HepG2 (cell line): ENCODE data around the gene PCBD2. TPM values are rescaled to one million over a fixed set of nuclear protein-coding genes. Genes with fewer than 3 reads are reported as not detected.

Source experiments
- ARID3A ChIP-seq: IDR thresholded peaks from 2 replicates; pipeline ENCODE4 v1.6.1; 2012; ENCODE audit warnings: low read depth, low read length, improper control_type of control experiment
- BCL6 ChIP-seq: IDR thresholded peaks from 2 replicates; pipeline ENCODE4 v1.6.1; 2016; ENCODE audit warnings: missing genetic modification reagents, missing compliant biosample characterization
- BCLAF1 ChIP-seq: fragments of 450-650 bp; IDR thresholded peaks from 2 replicates; pipeline ENCODE4 v1.6.1; 2017; ENCODE audit warnings: mild to moderate bottlenecking
- ETV5 ChIP-seq: IDR thresholded peaks from 2 replicates; pipeline ENCODE4 v1.6.1; 2018; ENCODE audit warnings: missing biosample characterization, missing genetic modification reagents, inconsistent platforms, borderline replicate concordance
- HNRNPUL1 ChIP-seq: fragments of 200-400 bp; formaldehyde crosslinking; IDR thresholded peaks from 2 replicates; pipeline ENCODE4 v1.6.1; 2017; ENCODE audit warnings: low read depth, mild to moderate bottlenecking, low read length, moderate library complexity
- IKZF5 ChIP-seq: IDR thresholded peaks from 2 replicates; pipeline ENCODE4 v1.6.1; 2018; ENCODE audit warnings: missing genetic modification reagents, mild to moderate bottlenecking, missing compliant biosample characterization
- NR2F1 ChIP-seq, 2 experiments: fragments of 450-650 bp in 1 of 2; formaldehyde crosslinking in 1 of 2; IDR thresholded peaks; 2 replicates each; pipeline versions ENCODE4 v1.5.0 to v1.6.1; 2016 to 2020; ENCODE audit warnings: mild to moderate bottlenecking in 1 of 2, missing compliant biosample characterization in 1 of 2, missing genetic modification reagents in 1 of 2, moderate library complexity in 1 of 2
- NR2F2 ChIP-seq: IDR thresholded peaks from 2 replicates; pipeline ENCODE4 v1.6.1; 2012; ENCODE audit warnings: low read depth, inconsistent platforms, borderline replicate concordance
- NR2F6 ChIP-seq, 2 experiments: IDR thresholded peaks; 2 replicates each; pipeline ENCODE4 v1.6.1; 2016; ENCODE audit warnings: antibody characterized with exemption in 1 of 2, mild to moderate bottlenecking in 1 of 2
- PITX1 ChIP-seq: sonication (generic); formaldehyde crosslinking; IDR thresholded peaks from 2 replicates; pipeline ENCODE4 v1.5.1; 2020; ENCODE audit warnings: mild to moderate bottlenecking, missing genetic modification reagents
- POGK ChIP-seq: sonication (generic); formaldehyde crosslinking; conservative IDR thresholded peaks from 2 replicates; pipeline ENCODE4 v1.8.0; 2022; ENCODE audit warnings: mild to moderate bottlenecking, moderate library complexity, missing genetic modification reagents
- RARA ChIP-seq: IDR thresholded peaks from 2 replicates; pipeline ENCODE4 v1.6.1; 2016; ENCODE audit warnings: missing genetic modification reagents, missing compliant biosample characterization
- SAP130 ChIP-seq: IDR thresholded peaks from 2 replicates; pipeline ENCODE4 v1.6.1; 2016; ENCODE audit warnings: low read depth
- SIN3B ChIP-seq: fragments of 150-350 bp; IDR thresholded peaks from 2 replicates; pipeline ENCODE4 v1.6.1; 2014; ENCODE audit warnings: low read length
- SMC3 ChIP-seq: IDR thresholded peaks from 2 replicates; pipeline ENCODE4 v1.6.1; 2011; ENCODE audit warnings: low read length, improper control_type of control experiment
- TFAP4 ChIP-seq: sonication (generic); IDR thresholded peaks from 2 replicates; pipeline ENCODE4 v1.6.1; 2016; ENCODE audit warnings: low read depth, borderline replicate concordance
- ZMYM4 ChIP-seq: sonication (generic); formaldehyde crosslinking; IDR thresholded peaks from 2 replicates; pipeline ENCODE4 v1.8.1; 2023; ENCODE audit warnings: mild to moderate bottlenecking, missing genetic modification reagents
- ZNF136 ChIP-seq: sonication (generic); formaldehyde crosslinking; IDR thresholded peaks from 2 replicates; pipeline ENCODE4 v1.8.1; 2022; ENCODE audit warnings: low read depth, mild to moderate bottlenecking, moderate library complexity, missing genetic modification reagents
- ZNF777 ChIP-seq: sonication (generic); formaldehyde crosslinking; IDR thresholded peaks from 2 replicates; pipeline ENCODE4 v1.4.0; 2020; ENCODE audit warnings: missing genetic modification reagents
- polyA plus RNA-seq, 8 experiments: library from polyadenylated mRNA; depleted of rRNA in 3 of 8; stranded (reverse) in 7 of 8; unstranded in 1 of 8; fragments of >200 nt; fragmentation: Illumina TruSeq in 4 of 8; extraction: Trizol in 4 of 8; gene quantifications; 2 replicates each; pipeline versions ENCODE4 v1.2.1 to v1.2.3, GENCODE V29; 2011 to 2016; ENCODE audit warnings: low read depth in 4 of 8, missing spikeins in 1 of 8, mixed read lengths in 1 of 8; ENCODE audit not compliant: insufficient read depth in 1 of 8
- total RNA-seq, 5 experiments: library from RNA; depleted of rRNA; stranded (reverse); fragments of >200 nt; fragmentation: Illumina TruSeq; extraction: Trizol; gene quantifications; 2 replicates each; pipeline ENCODE4 v1.2.3, GENCODE V29; 2016; ENCODE audit warnings: low read depth in 1 of 5

Gene PCBD2
- total and polyA plus RNA-seq, 2 of the 13 experiments (the other 11 are each of a cell fraction or from before 2014, with no cell fraction given): 5.5 to 12.0 TPM

GRCh38 chr5:134975078-134975715, 70.3 kb downstream of the PCBD2 start (continued):
- TF ChIP-seq ZMYM4 (CRISPR knock-in tag): peak; percentile 40; the same call in 1 of the 2 replicates
- 0 out of 2 replicates have a peak, but pooled peaks have one; percentile 32 for TF ChIP-seq POGK (CRISPR knock-in tag)
- TF ChIP-seq PITX1 (CRISPR knock-in tag): 0 out of 2 replicates have a peak, but pooled peaks have one; percentile 27
- 0 out of 2 replicates have a peak, but pooled peaks have one; percentile 23 for TF ChIP-seq IKZF5
- TF ChIP-seq NR2F6 (IDR thresholded peaks at IDR 0.05): peak; percentile 87
- peak; percentile 91 for TF ChIP-seq NR2F6 (CRISPR knock-in tag; IDR thresholded peaks at IDR 0.05)
- peak; percentile 59; the same call in 1 of the 2 replicates for TF ChIP-seq SAP130
- TF ChIP-seq NR2F1 (CRISPR knock-in tag; IDR thresholded peaks at IDR 0.05): peak; percentile 92 to 94
- TF ChIP-seq ZNF136: no peak
- TF ChIP-seq ETV5 (CRISPR knock-in tag): peak; percentile 22; the same call in 1 of the 2 replicates
- peak; percentile 80 for TF ChIP-seq RARA (CRISPR knock-in tag)
- peak; percentile 86 for TF ChIP-seq TFAP4
- TF ChIP-seq SIN3B: no peak
- TF ChIP-seq HNRNPUL1: no peak
- no peak for TF ChIP-seq ZNF777 (CRISPR knock-in tag)
- TF ChIP-seq SMC3: 0 out of 2 replicates have a peak, but pooled peaks have one; percentile 12
- TF ChIP-seq NR2F2: peak; percentile 57; the same call in 1 of the 2 replicates
- TF ChIP-seq ARID3A: peak; percentile 97
- no peak for TF ChIP-seq BCLAF1
- TF ChIP-seq BCL6 (CRISPR knock-in tag): peak; percentile 64; the same call in 1 of the 2 replicates
